ENCODE measurements around the gene CFTR.

The CFTR gene

GRCh38 chr7:117686311-117686935 is 206.6 kb downstream of the CFTR start:
- TF ChIP-seq ZNF658 (tag by site-specific recombination; IDR thresholded peaks at IDR 0.05) (no peak), ZNF23 (tag by site-specific recombination; IDR thresholded peaks at IDR 0.05; ENCODE audit: borderline replicate concordance) (no peak), FEZF1 (tag by site-specific recombination; IDR thresholded peaks at IDR 0.05) (no peak), ZNF518A (tag by site-specific recombination; conservative IDR thresholded peaks at IDR 0.05; ENCODE audit: low read depth) (no peak), MZF1 (tag by site-specific recombination; IDR thresholded peaks at IDR 0.05; ENCODE audit: borderline replicate concordance) (peak; percentile 52; the same call in 1 of the 2 replicates)
- Histone ChIP-seq H3K36me3 (ENCODE audit: control insufficient read depth in 2 of 2, insufficient read depth in 1 of 2, low read length in 2 of 2) (no peaks in the 10 kb centered on the region), H3K9me3 (ENCODE audit: control insufficient read depth, insufficient read depth, low read depth, low read length) (no peaks in the 10 kb centered on the region), H3K4me3 (ENCODE audit: low read depth, low read length) (no peak overlapping the region), H3K4me1 (ENCODE audit: control insufficient read depth, insufficient read depth, low read length) (no peaks in the 10 kb centered on the region), H3K27ac (ENCODE audit: extremely low read depth, low read depth, low read length) (no peak overlapping the region)
- ChIA-PET POLR2A (no interaction called here), CTCF (interaction anchor here (0.8 kb wide), 1 partner anchor 262 kb away, joined by 3 read pairs; no protein-coding TSS in a partner anchor)

- H3K4me1 ChIP-seq (ENCODE audit: control insufficient read depth, insufficient read depth, low read length): no peaks in the 10 kb centered on the region
- POLR2A ChIA-PET: interaction anchor here (0.7 kb wide), 1 partner anchor 45 kb away, joined by 4 read pairs; no protein-coding TSS in a partner anchor
- no peaks in the 10 kb centered on the region for H3K9me3 ChIP-seq (ENCODE audit: control insufficient read depth, insufficient read depth, low read depth, low read length)
- no peak overlapping the region for H3K27ac ChIP-seq (ENCODE audit: extremely low read depth, low read depth, low read length)
- TF ChIP-seq ZNF10 (tag by site-specific recombination; IDR thresholded peaks at IDR 0.05) (no peak), ZSCAN30 (tag by site-specific recombination; IDR thresholded peaks at IDR 0.05) (no peak), ZFP69B (tag by site-specific recombination; IDR thresholded peaks at IDR 0.05) (no peak), ZNF473 (tag by site-specific recombination; IDR thresholded peaks at IDR 0.05) (no peak), ZIC2 (tag by site-specific recombination; IDR thresholded peaks at IDR 0.05) (no peak), ZNF548 (tag by site-specific recombination; IDR thresholded peaks at IDR 0.05) (no peak), ZNF132 (tag by site-specific recombination; IDR thresholded peaks at IDR 0.05; ENCODE audit: borderline replicate concordance) (no peak), ZNF16 (tag by site-specific recombination; IDR thresholded peaks at IDR 0.05; ENCODE audit: low read depth) (no peak)
- CTCF ChIA-PET: no interaction called here
- no peak overlapping the region for H3K4me3 ChIP-seq (ENCODE audit: low read depth, low read length)
- H3K36me3 ChIP-seq (ENCODE audit: control insufficient read depth in 2 of 2, insufficient read depth in 1 of 2, low read length in 2 of 2): no peaks in the 10 kb centered on the region
Measured at GRCh38 chr7:117688126-117688525, 208.3 kb downstream of the CFTR start.

GRCh38 chr7:117689406-117689805 is 209.6 kb downstream of the CFTR start:
- H3K9me3 ChIP-seq (ENCODE audit: control insufficient read depth, insufficient read depth, low read depth, low read length): no peaks in the 10 kb centered on the region
- ChIA-PET CTCF (no interaction called here), POLR2A (no interaction called here)

GRCh38 chr7:117690147-117690546 is 210.3 kb downstream of the CFTR start:
- H3K4me3 ChIP-seq (ENCODE audit: low read depth, low read length): no peak overlapping the region
- H3K36me3 ChIP-seq (ENCODE audit: control insufficient read depth in 2 of 2, insufficient read depth in 1 of 2, low read length in 2 of 2): no peaks in the 10 kb centered on the region
- ChIA-PET CTCF (interaction anchor here (0.7 kb wide), 1 partner anchor 60 kb away, joined by 3 read pairs; no protein-coding TSS in a partner anchor), POLR2A (no interaction called here)
- no peaks in the 10 kb centered on the region for H3K9me3 ChIP-seq (ENCODE audit: control insufficient read depth, insufficient read depth, low read depth, low read length)
- no peak overlapping the region for H3K27ac ChIP-seq (ENCODE audit: extremely low read depth, low read depth, low read length)
- no peaks in the 10 kb centered on the region for H3K4me1 ChIP-seq (ENCODE audit: control insufficient read depth, insufficient read depth, low read length)
- no peak for TF ChIP-seq ZNF549 (tag by site-specific recombination; IDR thresholded peaks at IDR 0.05)
- no peak for TF ChIP-seq OVOL3 (tag by site-specific recombination; IDR thresholded peaks at IDR 0.05)
- TF ChIP-seq ZNF518A (tag by site-specific recombination; conservative IDR thresholded peaks at IDR 0.05; ENCODE audit: low read depth): no peak
- TF ChIP-seq ZSCAN18 (tag by site-specific recombination; IDR thresholded peaks at IDR 0.05): no peak

More at GRCh38 chr7:117689406-117689805, 209.6 kb downstream of the CFTR start:
- Histone ChIP-seq H3K27ac (ENCODE audit: extremely low read depth, low read depth, low read length) (no peak overlapping the region), H3K4me1 (ENCODE audit: control insufficient read depth, insufficient read depth, low read length) (no peaks in the 10 kb centered on the region), H3K4me3 (ENCODE audit: low read depth, low read length) (no peak overlapping the region), H3K36me3 (ENCODE audit: control insufficient read depth in 2 of 2, insufficient read depth in 1 of 2, low read length in 2 of 2) (no peaks in the 10 kb centered on the region)
- TF ChIP-seq ZNF548 (tag by site-specific recombination; IDR thresholded peaks at IDR 0.05): no peak
- TF ChIP-seq ZNF626 (tag by site-specific recombination; IDR thresholded peaks at IDR 0.05): no peak
